IMR-90 (cell line): ENCODE data around the gene ADAMTS10. TPM values are rescaled to one million over a fixed set of nuclear protein-coding genes. Genes with fewer than 3 reads are reported as not detected.

Experiments used
- ATAC-seq: fragments of 200-7000 bp; cut with Tn5 transposase; 2 replicates; pipeline ENCODE4 v1.9.1; 2020; ENCODE audit warnings: low read depth, mild to moderate bottlenecking, moderate library complexity
- BruUV-seq: library from RNA; stranded (reverse); fragments of 400-500 nt; replicated peaks from 2 replicates; lab custom pipeline; 2021; lab: Mats Ljungman, UMichigan
- CTCF ChIA-PET: fragments of 300-600 bp; formaldehyde crosslinking; extraction: SDS; loops from one replicate; lab custom pipeline; 2021; ENCODE audit warnings: antibody characterized with exemption; lab: Yijun Ruan, JAX
- POLR2A ChIA-PET: fragments of 300-600 bp; sonication (Branson Sonifier 250); formaldehyde crosslinking; loops from one replicate; lab custom pipeline; 2022; ENCODE audit warnings: antibody characterized with exemption; ENCODE audit not compliant: unreplicated experiment; lab: Charles Lee
- DNase-seq: peaks from one replicate; pipeline ENCODE4 v3.0.0; 2013
- H2AFZ ChIP-seq: replicated peaks from 2 replicates; pipeline ENCODE3; 2013; ENCODE audit warnings: low read length, mild to moderate bottlenecking; ENCODE audit not compliant: poor library complexity
- H2AK5ac ChIP-seq: 2 replicates; pipeline ENCODE4 v1.6.1; 2013; ENCODE audit warnings: low read depth, low read length, inconsistent platforms
- H2AK9ac ChIP-seq: replicated peaks from 2 replicates; pipeline ENCODE3; 2013; ENCODE audit warnings: mild to moderate bottlenecking, low read depth, low read length, moderate library complexity; ENCODE audit not compliant: poor library complexity
- H2BK120ac ChIP-seq: 2 replicates; pipeline ENCODE4 v1.6.1; 2013; ENCODE audit warnings: low read depth, low read length, inconsistent platforms
- H2BK15ac ChIP-seq: 3 replicates; pipeline ENCODE4 v1.6.1; 2013; ENCODE audit warnings: low read depth, low read length, inconsistent platforms
- H2BK20ac ChIP-seq: 2 replicates; pipeline ENCODE4 v1.6.1; 2013; ENCODE audit warnings: low read depth, mild to moderate bottlenecking, inconsistent platforms, low read length, moderate library complexity
- H2BK5ac ChIP-seq: 2 replicates; pipeline ENCODE4 v1.6.1; 2013; ENCODE audit warnings: mild to moderate bottlenecking, low read depth, low read length, inconsistent platforms; ENCODE audit not compliant: poor library complexity, severe bottlenecking
- H3K14ac ChIP-seq: replicated peaks from 2 replicates; pipeline ENCODE4 v1.6.1; 2013; ENCODE audit warnings: low read depth, low read length, inconsistent platforms
- H3K18ac ChIP-seq: 2 replicates; pipeline ENCODE4 v1.6.1; 2013; ENCODE audit warnings: low read depth, low read length, control low read depth
- H3K23ac ChIP-seq: 2 replicates; pipeline ENCODE4 v1.6.1; 2013; ENCODE audit warnings: low read depth, low read length, inconsistent platforms
- H3K27ac ChIP-seq: 2 replicates; pipeline ENCODE4 v1.5.1; 2013; ENCODE audit warnings: mild to moderate bottlenecking, control low read depth, low read length; ENCODE audit not compliant: insufficient read depth
- H3K27me3 ChIP-seq: 2 replicates; pipeline ENCODE4 v1.6.1; 2013; ENCODE audit warnings: low read length; ENCODE audit not compliant: control insufficient read depth, insufficient read depth
- H3K36me3 ChIP-seq: 2 replicates; pipeline ENCODE4 v1.6.1; 2013; ENCODE audit warnings: low read length, mixed read lengths; ENCODE audit not compliant: control insufficient read depth, insufficient read depth
- H3K4ac ChIP-seq: 2 replicates; pipeline ENCODE4 v1.6.1; 2013; ENCODE audit warnings: low read depth, low read length, inconsistent platforms
- H3K4me1 ChIP-seq: 2 replicates; pipeline ENCODE4 v1.6.1; 2013; ENCODE audit warnings: low read length, mixed read lengths; ENCODE audit not compliant: control insufficient read depth, insufficient read depth
- H3K4me2 ChIP-seq: 2 replicates; pipeline ENCODE4 v1.6.1; 2013; ENCODE audit warnings: low read depth, mild to moderate bottlenecking, control low read depth, low read length, moderate library complexity
- H3K4me3 ChIP-seq: 2 replicates; pipeline ENCODE4 v1.5.1; 2013; ENCODE audit warnings: low read depth, mild to moderate bottlenecking, control low read depth, low read length, moderate library complexity; ENCODE audit not compliant: insufficient read depth
- H3K56ac ChIP-seq: 2 replicates; pipeline ENCODE4 v1.6.1; 2013; ENCODE audit warnings: low read length, inconsistent platforms; ENCODE audit not compliant: insufficient read depth; ENCODE audit errors: extremely low read depth
- H3K79me1 ChIP-seq, 2 experiments: 2 replicates each; pipeline ENCODE4 v1.6.1; 2013; ENCODE audit warnings: low read length in 2 of 2, inconsistent platforms in 1 of 2, low read depth in 1 of 2
- H3K9ac ChIP-seq: 2 replicates; pipeline ENCODE4 v1.6.1; 2013; ENCODE audit warnings: low read depth, low read length, control low read depth
- H3K9me1 ChIP-seq: 2 replicates; pipeline ENCODE4 v1.6.1; 2013; ENCODE audit warnings: low read length, inconsistent platforms; ENCODE audit not compliant: insufficient read depth
- H3K9me3 ChIP-seq: 2 replicates; pipeline ENCODE4 v1.6.1; 2013; ENCODE audit warnings: low read length; ENCODE audit not compliant: control insufficient read depth, insufficient read depth
- H4K20me1 ChIP-seq: 2 replicates; pipeline ENCODE4 v1.6.1; 2013; ENCODE audit warnings: low read length, inconsistent platforms; ENCODE audit not compliant: insufficient read depth
- H4K5ac ChIP-seq: 2 replicates; pipeline ENCODE4 v1.6.1; 2013; ENCODE audit warnings: mild to moderate bottlenecking, low read depth, low read length, control low read depth
- H4K8ac ChIP-seq, 2 experiments: 2 replicates each; pipeline ENCODE4 v1.6.1; 2013; ENCODE audit warnings: low read depth in 2 of 2, low read length in 2 of 2, control low read depth in 1 of 2, inconsistent platforms in 1 of 2
- H4K91ac ChIP-seq: 2 replicates; pipeline ENCODE4 v1.6.1; 2013; ENCODE audit warnings: low read depth, low read length, inconsistent platforms; ENCODE audit not compliant: insufficient read depth
- CHD1 ChIP-seq: IDR thresholded peaks from 2 replicates; pipeline ENCODE4 v1.6.1; 2012; ENCODE audit warnings: low read depth, low read length, improper control_type of control experiment
- FOS ChIP-seq: fragments of 150-350 bp; IDR thresholded peaks from 2 replicates; pipeline ENCODE4 v1.6.1; 2016; ENCODE audit warnings: low read depth, low read length
- MXI1 ChIP-seq: IDR thresholded peaks from 2 replicates; pipeline ENCODE4 v1.6.1; 2012; ENCODE audit warnings: low read depth, mild to moderate bottlenecking, low read length, moderate library complexity, borderline replicate concordance
- NFE2L2 ChIP-seq: fragments of 150-350 bp; IDR thresholded peaks from 2 replicates; pipeline ENCODE4 v1.6.1; 2016; ENCODE audit warnings: low read depth, mild to moderate bottlenecking, low read length
- POLR2A ChIP-seq: IDR thresholded peaks from 2 replicates; pipeline ENCODE4 v1.6.1; 2012; ENCODE audit warnings: mild to moderate bottlenecking, low read depth, low read length
- RAD21 ChIP-seq: IDR thresholded peaks from 2 replicates; pipeline ENCODE4 v1.6.1; 2012; ENCODE audit warnings: low read length, improper control_type of control experiment
- RCOR1 ChIP-seq: IDR thresholded peaks from 2 replicates; pipeline ENCODE4 v1.6.1; 2012; ENCODE audit warnings: mild to moderate bottlenecking, low read length, improper control_type of control experiment; ENCODE audit not compliant: insufficient replicate concordance
- RFX5 ChIP-seq: IDR thresholded peaks from 2 replicates; pipeline ENCODE4 v1.8.0; 2012; ENCODE audit warnings: low read depth, mild to moderate bottlenecking, low read length, moderate library complexity
- WGBS, 2 experiments: methylation state at CpG; one replicate each; pipeline versions ENCODE4 v1.1.5 to v1.1.7; 2013; ENCODE audit warnings: missing lambda C conversion rate in 2 of 2; ENCODE audit not compliant: insufficient read length in 1 of 2; ENCODE audit errors: extremely low coverage in 2 of 2; 5-methylcytosine and 5-hydroxymethylcytosine counted together
- dilution Hi-C: fragments of 300-500 bp; cut with HindIII; formaldehyde crosslinking; loops from one replicate; pipeline ENCODE4 v1.14.3; 2018; ENCODE audit warnings: low sequenced_read_pairs; ENCODE audit not compliant: unreplicated experiment
- in situ Hi-C: fragments of 300-500 bp; cut with MboI; formaldehyde crosslinking; loops from 3 replicates; pipeline ENCODE4 v1.14.3; 2019; ENCODE audit warnings: low sequenced_read_pairs, inconsistent platforms, mixed read lengths
- intact Hi-C: fragments of 100-400 bp; cut with micrococcal nuclease; formaldehyde crosslinking; loops from 2 replicates; pipeline ENCODE4 v1.10.0; 2022
- polyA plus RNA-seq, 3 experiments: library from polyadenylated mRNA; depleted of rRNA; stranded (reverse); fragments of >200 nt; gene quantifications; 2 replicates each; pipeline ENCODE4 v1.2.3, GENCODE V29; 2012; ENCODE audit warnings: low replicate concordance in 1 of 3
- total RNA-seq: library from RNA; depleted of rRNA; stranded (reverse); fragments of >200 nt; gene quantifications from 2 replicates; pipeline ENCODE4 v1.2.3, GENCODE V29; 2012
- TF ChIP-seq, protein P1 (sequence below): fragments of 150-350 bp; IDR thresholded peaks from 2 replicates; pipeline ENCODE4 v1.6.1; 2017; ENCODE audit warnings: mild to moderate bottlenecking, antibody characterized with exemption, low read length, low read depth

Gene ADAMTS10
- total and polyA plus RNA-seq, 2 of the 4 experiments (the other 2 are of a cell fraction), result 3.4 to 11.5 TPM

DNA sequence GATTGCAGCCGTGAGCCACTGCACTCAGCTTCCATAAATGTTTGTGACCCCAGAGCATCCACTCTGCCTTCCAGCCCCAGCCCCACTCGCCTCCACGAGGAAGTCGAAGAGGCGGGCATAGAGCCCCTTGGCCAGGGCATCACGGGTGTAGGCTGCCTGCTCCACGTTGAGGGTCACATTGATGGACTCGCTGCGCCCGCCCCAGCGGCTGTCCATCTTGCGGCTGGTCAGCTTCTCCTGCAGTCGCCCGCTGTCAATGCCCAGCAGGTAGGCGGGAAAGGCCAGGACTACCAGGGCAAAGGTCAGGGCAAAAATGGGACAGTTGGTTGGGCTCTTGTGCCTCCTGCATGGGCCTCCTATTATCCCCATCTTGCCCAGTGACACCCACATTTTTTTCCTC is 60.4 kb downstream of the ADAMTS10 start:
- Histone ChIP-seq H3K4me2 (no peak overlapping the region), H2BK5ac (no peak overlapping the region), H3K9me3 (no peaks in the 10 kb centered on the region), H2AK5ac (no peak overlapping the region), H2BK20ac (no peak overlapping the region), H3K9me1 (no peaks in the 10 kb centered on the region; the same call in 1 of the 2 replicates), H4K20me1 (no peaks in the 10 kb centered on the region), H3K36me3 (peaks cover 21% of the 10 kb centered on the region), H2AFZ (no peak overlapping the region), H3K9ac (no peak overlapping the region), H2BK15ac (no peak overlapping the region), H3K4me3 (no peak overlapping the region), H3K4me1 (no peaks in the 10 kb centered on the region), H3K23ac (no peak overlapping the region), H4K8ac (no peak overlapping the region), H4K91ac (no peak overlapping the region), H3K14ac (no peak overlapping the region), H3K27ac (no peak overlapping the region), H3K18ac (no peak overlapping the region), H3K27me3 (no peaks in the 10 kb centered on the region), H3K4ac (no peak overlapping the region), H3K79me1 (no peaks in the 10 kb centered on the region), H3K56ac (no peak overlapping the region), H2BK120ac (no peak overlapping the region), H4K5ac (no peak overlapping the region), H2AK9ac (no peak overlapping the region)
- ATAC-seq (no peak), DNase-seq (no peak)
- intact Hi-C loops (no loop called here), in situ Hi-C loops (no loop called here), dilution Hi-C loops (no loop called here)
- WGBS, 2 experiments, result 98% methylated on average over 15 of the region's 15 CpGs; no CpG with 5 or more reads in 1 of the 2 experiments
- no peak for TF ChIP-seq CHD1
- TF ChIP-seq RAD21, result no peak
- TF ChIP-seq NFE2L2, result no peak
- no peak for TF ChIP-seq POLR2A
- TF ChIP-seq RFX5, result no peak
- no peak for TF ChIP-seq MXI1
- no peak for TF ChIP-seq RCOR1
- TF ChIP-seq FOS, result no peak
- TF ChIP-seq, protein P1, sequence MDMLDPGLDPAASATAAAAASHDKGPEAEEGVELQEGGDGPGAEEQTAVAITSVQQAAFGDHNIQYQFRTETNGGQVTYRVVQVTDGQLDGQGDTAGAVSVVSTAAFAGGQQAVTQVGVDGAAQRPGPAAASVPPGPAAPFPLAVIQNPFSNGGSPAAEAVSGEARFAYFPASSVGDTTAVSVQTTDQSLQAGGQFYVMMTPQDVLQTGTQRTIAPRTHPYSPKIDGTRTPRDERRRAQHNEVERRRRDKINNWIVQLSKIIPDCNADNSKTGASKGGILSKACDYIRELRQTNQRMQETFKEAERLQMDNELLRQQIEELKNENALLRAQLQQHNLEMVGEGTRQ, result no peak
- no TSS peak for BruUV-seq
- ChIA-PET POLR2A (no interaction called here), CTCF (no interaction called here)
